GM10266 (cell line): ENCODE measurements around the gene CFAP74.

Experiments used
- DNase-seq: peaks from one replicate; pipeline ENCODE4 v3.0.0; 2012; ENCODE audit errors: extremely low spot score
- TF ChIP-seq, protein P1 (sequence below): IDR thresholded peaks from 2 replicates; pipeline ENCODE4 v1.5.1; 2012; ENCODE audit warnings: mild to moderate bottlenecking, low read depth; ENCODE audit not compliant: control insufficient read depth, insufficient read depth; ENCODE audit errors: missing control alignments

Gene CFAP74

GRCh38 chr1:1928231-1929101, 75.1 kb downstream of the CFAP74 start:
- TF ChIP-seq, protein P1, sequence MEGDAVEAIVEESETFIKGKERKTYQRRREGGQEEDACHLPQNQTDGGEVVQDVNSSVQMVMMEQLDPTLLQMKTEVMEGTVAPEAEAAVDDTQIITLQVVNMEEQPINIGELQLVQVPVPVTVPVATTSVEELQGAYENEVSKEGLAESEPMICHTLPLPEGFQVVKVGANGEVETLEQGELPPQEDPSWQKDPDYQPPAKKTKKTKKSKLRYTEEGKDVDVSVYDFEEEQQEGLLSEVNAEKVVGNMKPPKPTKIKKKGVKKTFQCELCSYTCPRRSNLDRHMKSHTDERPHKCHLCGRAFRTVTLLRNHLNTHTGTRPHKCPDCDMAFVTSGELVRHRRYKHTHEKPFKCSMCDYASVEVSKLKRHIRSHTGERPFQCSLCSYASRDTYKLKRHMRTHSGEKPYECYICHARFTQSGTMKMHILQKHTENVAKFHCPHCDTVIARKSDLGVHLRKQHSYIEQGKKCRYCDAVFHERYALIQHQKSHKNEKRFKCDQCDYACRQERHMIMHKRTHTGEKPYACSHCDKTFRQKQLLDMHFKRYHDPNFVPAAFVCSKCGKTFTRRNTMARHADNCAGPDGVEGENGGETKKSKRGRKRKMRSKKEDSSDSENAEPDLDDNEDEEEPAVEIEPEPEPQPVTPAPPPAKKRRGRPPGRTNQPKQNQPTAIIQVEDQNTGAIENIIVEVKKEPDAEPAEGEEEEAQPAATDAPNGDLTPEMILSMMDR = no peak

DNA sequence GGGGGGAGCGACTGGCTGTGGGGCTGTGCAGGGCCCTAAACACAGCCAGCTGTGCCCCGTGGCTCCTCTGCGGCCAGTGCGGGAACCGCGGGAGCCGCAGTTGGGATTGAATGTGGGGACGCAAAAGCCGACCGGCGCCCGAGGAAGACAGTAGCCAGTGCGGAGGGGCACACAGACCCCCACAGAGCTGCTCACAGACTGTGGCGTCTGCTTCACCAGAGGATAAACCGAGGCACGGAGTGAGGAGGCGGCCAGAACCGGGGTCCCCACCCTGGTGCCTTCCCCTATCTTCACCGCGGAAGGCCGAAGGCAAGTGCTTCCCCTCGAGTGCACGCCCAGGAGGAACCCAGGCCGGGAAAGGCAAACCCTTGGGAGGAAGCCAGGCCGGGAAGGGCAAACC, 75.8 kb downstream of the CFAP74 start:
- DNase-seq = no peak
- TF ChIP-seq, protein P1 = no peak

More at GRCh38 chr1:1928231-1929101, 75.1 kb downstream of the CFAP74 start:
- DNase-seq = no peak

- DNase-seq = no peak
- TF ChIP-seq, protein P1 = no peak
Observed at GRCh38 chr1:1926886-1927660, 76.5 kb downstream of the CFAP74 start.

DNA sequence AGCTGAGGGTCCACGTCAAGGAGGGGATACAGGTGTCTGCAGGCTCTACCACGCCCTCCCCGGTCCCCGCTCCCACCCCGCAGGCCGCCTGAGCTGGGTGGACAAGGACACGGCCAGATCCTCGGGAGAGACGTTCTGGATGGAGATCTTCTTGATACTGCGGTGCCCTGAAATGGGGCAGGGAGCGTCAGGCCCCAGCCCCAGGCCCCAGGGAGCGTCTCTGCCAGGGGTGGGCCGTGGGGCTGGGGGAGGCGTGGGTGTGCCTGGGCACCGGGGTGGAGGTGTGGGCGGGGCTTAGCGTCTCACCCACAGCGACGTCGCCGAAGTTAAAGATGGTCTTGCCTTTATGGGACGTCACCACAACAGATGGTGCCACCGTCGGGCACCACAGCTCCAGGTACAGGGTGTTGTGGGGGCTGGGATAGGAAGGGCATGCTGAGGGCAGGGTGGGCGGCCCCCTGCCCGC, 77.2 kb downstream of the CFAP74 start:
- TF ChIP-seq, protein P1 = no peak
- no peak for DNase-seq

DNA sequence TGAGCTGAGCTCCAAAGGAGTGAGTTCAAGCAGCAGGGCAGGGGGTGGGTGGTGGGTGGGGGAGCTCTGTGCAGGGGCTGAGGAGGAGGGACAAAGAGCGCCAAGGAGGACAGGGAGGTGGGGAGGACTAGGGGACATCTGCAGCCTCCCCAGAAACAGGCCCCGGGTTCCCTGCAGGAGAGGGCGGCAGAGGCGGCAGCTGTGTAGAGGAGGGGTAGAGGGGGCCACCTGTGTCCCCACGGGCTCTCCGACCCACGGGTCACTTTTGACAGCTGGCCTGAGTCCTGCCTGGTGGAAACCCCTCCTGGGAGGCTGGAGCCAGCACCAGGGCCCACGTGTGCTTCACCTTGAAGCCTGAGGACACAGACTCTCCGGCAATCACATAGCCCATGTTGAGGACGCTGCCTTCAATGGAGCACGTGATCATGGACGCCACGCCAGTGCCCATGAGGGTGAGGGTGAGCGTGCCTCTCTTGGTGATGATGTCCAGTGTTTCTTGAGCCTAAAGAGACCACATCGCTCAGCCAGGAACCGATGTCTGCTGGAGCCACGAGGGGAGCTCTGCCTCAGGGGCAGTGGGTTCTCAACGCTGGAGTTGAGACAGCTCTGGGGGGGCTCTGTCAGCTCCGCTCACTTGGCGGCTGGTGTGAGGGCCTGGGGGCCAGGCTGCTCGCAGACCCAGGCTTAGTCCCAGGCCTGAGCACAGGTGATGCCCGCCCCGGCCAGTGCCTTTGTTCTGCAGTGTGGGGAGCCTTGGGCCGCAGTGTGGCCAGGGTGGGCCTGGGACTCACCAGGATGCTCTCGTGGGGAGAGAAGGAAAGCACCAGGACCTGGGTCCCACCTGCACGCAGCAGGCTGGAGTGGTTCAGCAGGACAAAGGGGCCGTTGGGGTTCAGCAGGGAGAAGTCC, 77.9 kb downstream of the CFAP74 start:
- TF ChIP-seq, protein P1 = no peak
- DNase-seq = no peak

- DNase-seq = no peak
- TF ChIP-seq, protein P1 = no peak
Observed at GRCh38 chr1:1924849-1925248, 78.7 kb downstream of the CFAP74 start.
